ENCODE data around the gene ARL3. TPM values are rescaled to one million over a fixed set of nuclear protein-coding genes. Genes with fewer than 3 reads are reported as not detected.
"Not testable (repeated sequence)": the region's sequence is repeated elsewhere in the genome, so short reads cannot be mapped to it uniquely, and the experiment has no call there.

ARL3 gene
- total and polyA plus RNA-seq, 12 donors = 5.0 to 17.8 (median 13.6) TPM

GRCh38 chr10:102720775-102721301 is 6.6 kb upstream of the ARL3 start:
- peak in 1 of 2 donors; percentile 51 for DNase-seq
- peaks cover 3 to 23% (median 14%) of the 10 kb centered on the region in 9 donors for H3K4me1 ChIP-seq
- no peak overlapping the region for H3K4me3 ChIP-seq
- H3K27ac ChIP-seq = no peak overlapping the region
- no peaks in the 10 kb centered on the region for H3K27me3 ChIP-seq
- ATAC-seq = no peak
- H3K9me3 ChIP-seq = no peaks in the 10 kb centered on the region
- TF ChIP-seq, protein P1, sequence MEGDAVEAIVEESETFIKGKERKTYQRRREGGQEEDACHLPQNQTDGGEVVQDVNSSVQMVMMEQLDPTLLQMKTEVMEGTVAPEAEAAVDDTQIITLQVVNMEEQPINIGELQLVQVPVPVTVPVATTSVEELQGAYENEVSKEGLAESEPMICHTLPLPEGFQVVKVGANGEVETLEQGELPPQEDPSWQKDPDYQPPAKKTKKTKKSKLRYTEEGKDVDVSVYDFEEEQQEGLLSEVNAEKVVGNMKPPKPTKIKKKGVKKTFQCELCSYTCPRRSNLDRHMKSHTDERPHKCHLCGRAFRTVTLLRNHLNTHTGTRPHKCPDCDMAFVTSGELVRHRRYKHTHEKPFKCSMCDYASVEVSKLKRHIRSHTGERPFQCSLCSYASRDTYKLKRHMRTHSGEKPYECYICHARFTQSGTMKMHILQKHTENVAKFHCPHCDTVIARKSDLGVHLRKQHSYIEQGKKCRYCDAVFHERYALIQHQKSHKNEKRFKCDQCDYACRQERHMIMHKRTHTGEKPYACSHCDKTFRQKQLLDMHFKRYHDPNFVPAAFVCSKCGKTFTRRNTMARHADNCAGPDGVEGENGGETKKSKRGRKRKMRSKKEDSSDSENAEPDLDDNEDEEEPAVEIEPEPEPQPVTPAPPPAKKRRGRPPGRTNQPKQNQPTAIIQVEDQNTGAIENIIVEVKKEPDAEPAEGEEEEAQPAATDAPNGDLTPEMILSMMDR (IDR thresholded peaks at IDR 0.05) = no peak
- WGBS, 2 donors = 65 to 78% methylated on average over 6 of the region's 6 CpGs
- intact Hi-C loops (cut with DNase I) = loop anchor here in 6 of 10 donors (10.0 kb wide), 4 partner anchors 344 to 534 kb away; partner anchors contain the start of gene RPEL1 (in 1 of the 6)
- no peaks in the 10 kb centered on the region for H3K36me3 ChIP-seq

DNA sequence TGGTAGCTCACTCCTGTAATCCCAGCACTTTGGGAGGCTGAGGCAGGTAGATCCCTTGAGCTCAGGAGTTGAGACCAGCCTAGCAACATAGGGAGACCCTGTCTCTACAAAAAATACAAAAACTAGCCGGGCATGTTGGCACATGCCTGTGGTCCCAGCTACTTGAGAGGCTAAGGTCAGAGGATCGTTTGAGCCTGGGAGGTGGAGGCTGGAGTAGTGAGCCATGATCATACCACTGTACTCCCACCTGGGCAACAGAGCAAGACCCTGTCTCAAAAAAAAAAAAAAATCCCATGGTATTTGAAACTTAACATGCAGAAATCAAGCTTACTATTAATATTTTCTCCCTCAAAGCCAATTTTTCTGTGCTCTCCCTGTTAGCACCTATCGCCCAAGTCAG is 6.1 kb upstream of the ARL3 start:
- DNase-seq (no peak), ATAC-seq (no peak)
- H3K4me3 ChIP-seq = no peak overlapping the region
- no peak overlapping the region for H3K27ac ChIP-seq
- H3K4me1 ChIP-seq = peaks cover 3 to 26% (median 15%) of the 10 kb centered on the region in 9 donors
- intact Hi-C loops (cut with DNase I) = loop anchor here in 6 of 10 donors (10.0 kb wide), 4 partner anchors 344 to 534 kb away; partner anchors contain the start of gene RPEL1 (in 1 of the 6)
- no peaks in the 10 kb centered on the region for H3K9me3 ChIP-seq
- no peaks in the 10 kb centered on the region for H3K36me3 ChIP-seq
- TF ChIP-seq, protein P1 (IDR thresholded peaks at IDR 0.05) = no peak
- no peaks in the 10 kb centered on the region for H3K27me3 ChIP-seq
- 95 to 98% methylated on average over 3 of the region's 3 CpGs for WGBS, 2 donors

GRCh38 chr10:102718220-102718619 is 4.0 kb upstream of the ARL3 start:
- ATAC-seq = peak in 2 of 8 donors; percentile 1 to 8

DNA sequence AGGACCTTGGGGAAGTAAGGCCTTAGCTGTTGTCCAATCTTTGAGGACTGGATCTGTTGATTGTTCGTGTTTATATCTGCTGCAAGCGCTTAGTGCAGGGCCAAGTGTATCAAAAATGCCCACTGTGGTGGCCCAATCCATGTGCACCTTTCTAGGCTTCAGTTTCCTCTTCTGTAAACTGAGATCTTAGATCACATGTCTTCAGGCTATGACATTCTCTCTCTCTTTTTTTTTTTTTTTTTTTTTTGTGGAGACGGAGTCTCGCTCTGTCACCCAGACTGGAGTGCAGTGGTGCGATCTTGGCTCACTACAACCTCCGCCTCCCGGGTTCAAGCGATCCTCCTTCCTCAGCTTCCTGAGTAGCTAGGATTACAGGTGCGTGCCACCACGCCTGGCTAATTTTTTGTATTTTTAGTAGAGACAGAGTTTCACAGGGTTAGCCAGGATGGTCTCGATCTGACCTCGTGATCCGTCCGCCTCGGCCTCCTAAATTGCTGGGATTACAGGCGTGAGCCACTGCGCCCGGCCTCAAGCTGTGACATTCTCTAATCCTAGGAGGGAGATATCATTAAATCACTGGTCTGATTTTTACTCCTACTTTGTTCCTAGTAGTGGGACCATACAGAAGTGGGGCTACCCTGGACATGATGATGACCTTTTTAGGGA is 2.8 kb upstream of the ARL3 start:
- Histone ChIP-seq H3K4me1 (peaks cover 7 to 47% (median 28%) of the 10 kb centered on the region in 9 donors), H3K27ac (peak overlapping the region in 1 of 10 donors; percentile 58)
- not testable (repeated sequence) for DNase-seq, H3K36me3 ChIP-seq, H3K9me3 ChIP-seq, H3K4me3 ChIP-seq, ATAC-seq, H3K27me3 ChIP-seq
- intact Hi-C loops (cut with DNase I) = loop anchor here in 4 of 10 donors (10.0 kb wide), 3 partner anchors 72 to 528 kb away; partner anchors contain the start of genes ACTR1A (in 2 of the 4), SUFU (in 2 of the 4), RPEL1 (in 1 of the 4) and TRIM8 (in 1 of the 4)
- 95 to 96% methylated on average over 18 of the region's 18 CpGs for WGBS, 2 donors

More at GRCh38 chr10:102718220-102718619, 4.0 kb upstream of the ARL3 start:
- intact Hi-C loops (cut with DNase I) = loop anchor here in 4 of 10 donors (2.0 to 10.0 kb wide), 4 partner anchors 19 to 527 kb away; partner anchors contain the start of genes ACTR1A (in 2 of the 4), SUFU (in 2 of the 4), RPEL1 (in 1 of the 4) and TRIM8 (in 1 of the 4)
- H3K4me3 ChIP-seq = no peak overlapping the region
- no peaks in the 10 kb centered on the region for H3K9me3 ChIP-seq
- peaks cover 7 to 37% (median 20%) of the 10 kb centered on the region in 9 donors for H3K4me1 ChIP-seq
- peak overlapping the region in 9 of 10 donors; percentile 36 to 77 (median 54) for H3K27ac ChIP-seq
- no peaks in the 10 kb centered on the region for H3K27me3 ChIP-seq
- H3K36me3 ChIP-seq = no peaks in the 10 kb centered on the region
- WGBS, 2 donors = 18 to 22% methylated on average over 3 of the region's 3 CpGs
- peak; percentile 24 to 59 for DNase-seq
- TF ChIP-seq, protein P1 (IDR thresholded peaks at IDR 0.05) = no peak

Data from heart right ventricle (tissue), 16 donors.